Globus pallidus (tissue), 1 donor: Measurements from ENCODE around the gene ANKLE2.
"Not testable (repeated sequence)": the region's sequence is repeated elsewhere in the genome, so short reads cannot be mapped to it uniquely, and the experiment has no call there.

Experiments used
- DNase-seq: peaks from one replicate; pipeline ENCODE4 v3.0.0-alpha.2; 2015; ENCODE audit warnings: low spot score

ANKLE2 gene

GRCh38 chr12:132719141-132719953 lies 42.3 kb downstream of the ANKLE2 start:
- no peak for DNase-seq

GRCh38 chr12:132718644-132719043 lies 43.0 kb downstream of the ANKLE2 start:
- DNase-seq: no peak

- DNase-seq: no peak
Measured at GRCh38 chr12:132717531-132718387, 43.9 kb downstream of the ANKLE2 start.

GRCh38 chr12:132717011-132717410 lies 44.6 kb downstream of the ANKLE2 start:
- DNase-seq: no peak

- DNase-seq: no peak
Measured at GRCh38 chr12:132716356-132716755, 45.3 kb downstream of the ANKLE2 start.

GRCh38 chr12:132715874-132716273 lies 45.8 kb downstream of the ANKLE2 start:
- DNase-seq: no peak

GRCh38 chr12:132713123-132713522 lies 48.5 kb downstream of the ANKLE2 start:
- DNase-seq: no peak

- DNase-seq: no peak
Measured at GRCh38 chr12:132711080-132711843, 50.4 kb downstream of the ANKLE2 start.

- peak; percentile 77 for DNase-seq
Measured at GRCh38 chr12:132710405-132711079, 51.1 kb downstream of the ANKLE2 start, which contains the start of gene PGAM5. TSS of gene PGAM5 (plus strand) at chr12:132710842. CDS start at chr12:132710877, 35 bp downstream.

- no peak for DNase-seq
Measured at GRCh38 chr12:132710043-132710404, 51.6 kb downstream of the ANKLE2 start.

GRCh38 chr12:132708150-132708549 lies 53.5 kb downstream of the ANKLE2 start:
- DNase-seq: no peak

- DNase-seq: no peak
Measured at GRCh38 chr12:132707241-132707640, 54.4 kb downstream of the ANKLE2 start.

GRCh38 chr12:132703641-132704040 lies 58.0 kb downstream of the ANKLE2 start:
- DNase-seq: no peak

- no peak for DNase-seq
Measured at GRCh38 chr12:132702640-132703039, 59.0 kb downstream of the ANKLE2 start.

GRCh38 chr12:132700212-132700822 lies 61.3 kb downstream of the ANKLE2 start:
- no peak for DNase-seq

- no peak for DNase-seq
Measured at GRCh38 chr12:132698341-132698740, 63.3 kb downstream of the ANKLE2 start.

GRCh38 chr12:132695431-132695830 lies 66.2 kb downstream of the ANKLE2 start:
- DNase-seq: no peak

GRCh38 chr12:132694888-132695287 lies 66.7 kb downstream of the ANKLE2 start:
- not testable (repeated sequence) for DNase-seq

GRCh38 chr12:132692030-132692429 lies 69.6 kb downstream of the ANKLE2 start:
- DNase-seq: not testable (repeated sequence)

GRCh38 chr12:132690112-132690511 lies 71.5 kb downstream of the ANKLE2 start:
- no peak for DNase-seq

GRCh38 chr12:132689227-132689626 lies 72.4 kb downstream of the ANKLE2 start:
- no peak for DNase-seq
